GM18520 (cell line): ENCODE measurements around the gene PLEKHM3.

Experiments
- ATAC-seq: cut with Tn5 transposase; IDR thresholded peaks from one replicate; pipeline ENCODE4 v1.9.1; 2021; ENCODE audit not compliant: unreplicated experiment

PLEKHM3 gene

GRCh38 chr2:207805566-207806226, 219.6 kb downstream of the PLEKHM3 start:
- ATAC-seq: no peak

DNA sequence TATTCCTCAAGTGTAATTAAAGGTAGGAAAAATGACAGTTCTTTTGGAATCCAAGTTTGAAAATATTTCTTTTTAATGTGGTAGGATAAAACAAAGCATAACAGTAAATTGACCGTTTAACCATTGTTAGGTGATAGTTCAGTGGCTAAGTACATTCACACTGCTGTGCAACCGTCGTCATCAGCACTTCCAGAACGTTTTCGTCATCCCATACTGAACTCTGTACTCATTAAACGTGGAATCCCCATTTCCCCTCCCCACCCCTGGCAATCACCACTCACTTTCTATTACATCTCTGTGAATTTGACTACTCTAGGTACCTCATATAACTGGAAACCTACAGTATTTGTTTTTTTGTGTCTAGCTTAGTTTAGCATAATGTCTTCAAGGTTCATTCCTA, 222.7 kb downstream of the PLEKHM3 start:
- ATAC-seq: no peak

DNA sequence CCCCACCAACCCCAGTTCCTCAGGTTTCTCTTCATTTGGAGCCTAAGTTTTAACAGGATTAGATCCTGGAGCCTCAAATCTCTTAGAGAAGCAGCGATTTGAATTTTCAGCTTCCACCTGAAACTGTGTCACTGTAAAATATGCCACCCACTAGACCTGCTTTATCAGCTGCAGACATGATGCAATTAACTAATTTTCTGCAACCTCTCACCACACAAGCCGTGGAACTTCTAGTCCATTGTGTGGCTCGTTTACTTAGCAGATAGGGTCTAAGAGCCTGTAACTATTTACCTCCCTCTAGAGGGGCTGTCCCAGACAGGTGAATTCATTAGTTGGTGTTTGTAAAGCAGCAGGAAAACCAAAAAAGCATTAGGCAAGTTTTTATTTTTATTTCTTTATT, 224.1 kb downstream of the PLEKHM3 start:
- no peak for ATAC-seq

DNA sequence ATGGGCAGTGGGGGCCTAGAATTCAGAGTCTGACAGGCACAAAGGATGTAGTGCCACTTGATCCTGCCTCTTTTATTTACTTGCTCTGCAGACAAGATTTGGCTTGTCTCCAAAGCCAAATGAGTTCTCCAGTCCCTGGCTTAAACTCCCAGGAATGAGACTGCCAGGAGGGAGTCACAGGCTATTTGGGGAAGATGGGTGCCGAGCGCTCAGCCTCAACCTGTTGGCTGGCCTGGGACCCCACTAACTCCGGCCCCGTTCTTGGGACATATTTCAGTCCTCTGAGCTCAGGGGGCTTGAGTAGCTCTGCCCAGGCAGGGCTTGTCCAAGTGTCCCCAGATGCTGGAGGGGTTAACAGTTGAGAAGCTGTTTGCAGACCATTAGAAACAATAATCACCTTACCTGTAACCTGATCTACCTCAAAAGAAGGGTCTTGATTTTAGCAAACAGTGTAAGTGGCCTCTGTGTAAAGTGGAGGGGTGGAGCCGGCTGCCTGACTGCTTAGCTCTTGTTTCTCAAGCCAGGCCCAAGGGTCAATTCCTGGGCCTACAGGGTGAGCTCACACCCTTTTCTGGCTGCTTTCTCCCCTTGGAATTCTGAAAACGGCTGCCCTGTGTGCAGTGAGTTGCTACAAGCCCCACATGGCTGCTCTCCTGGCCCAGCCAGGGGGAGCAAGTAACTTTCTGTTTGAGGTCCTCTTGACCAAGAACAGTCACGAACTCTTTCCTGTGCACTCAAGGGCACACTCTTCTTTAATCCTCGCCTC, 228.6 kb downstream of the PLEKHM3 start:
- ATAC-seq: no peak

DNA sequence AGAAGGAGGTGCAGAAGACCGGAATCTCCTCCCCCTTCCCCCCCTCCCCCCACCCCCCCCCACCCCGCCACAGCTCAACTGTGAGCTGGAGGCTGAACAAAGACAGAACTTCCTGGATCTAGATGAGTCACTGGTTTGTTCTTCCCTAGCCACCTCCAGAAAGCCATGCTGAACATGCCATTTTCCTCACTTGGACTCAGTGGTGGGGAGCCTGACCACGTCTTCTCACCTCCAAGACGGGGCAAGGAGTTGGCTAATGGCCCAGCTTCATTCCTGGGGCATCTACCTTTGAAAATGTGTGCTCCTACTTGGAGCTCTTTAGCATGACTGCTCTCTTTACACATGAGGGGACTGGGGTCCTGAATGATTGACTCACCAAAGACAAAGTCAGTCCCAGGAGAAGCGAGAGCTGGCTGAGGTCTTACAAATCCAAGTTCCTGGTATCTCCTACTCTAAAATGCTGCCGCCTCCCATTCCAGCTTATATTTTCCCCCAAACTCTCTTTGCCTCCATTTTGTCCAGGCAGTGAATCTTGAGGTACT, 233.0 kb downstream of the PLEKHM3 start:
- ATAC-seq: no peak

DNA sequence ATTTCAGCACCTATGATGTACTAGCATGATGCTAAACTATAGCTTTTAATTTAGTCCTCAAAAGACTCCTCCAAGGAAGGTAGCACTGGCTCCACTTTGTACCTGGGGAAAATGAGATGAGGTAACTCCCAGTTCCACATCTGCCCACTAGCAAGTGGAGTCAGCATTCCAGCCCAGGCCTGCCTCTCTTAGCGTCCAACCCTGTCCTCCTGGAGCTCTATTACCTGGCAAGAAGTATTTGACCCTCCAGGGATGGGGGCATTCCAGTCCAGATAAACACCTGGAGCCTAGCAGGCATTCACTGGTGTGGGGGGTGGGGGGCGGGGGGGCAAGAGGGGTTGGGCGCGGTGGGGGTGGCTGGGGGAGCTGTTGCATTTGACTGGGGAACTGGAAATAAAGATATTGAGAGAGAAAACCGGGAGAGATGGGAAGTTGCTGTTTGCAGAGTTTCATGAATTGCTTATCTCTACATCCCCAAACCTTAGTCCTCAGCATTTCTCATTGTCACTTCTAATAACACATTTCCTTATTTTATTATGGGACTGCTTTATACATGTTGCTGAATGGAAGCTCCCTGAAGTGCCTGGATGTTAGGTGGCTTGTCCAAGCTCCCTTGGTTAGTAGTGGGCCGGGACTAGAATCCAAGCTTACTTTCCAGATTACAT, 233.6 kb downstream of the PLEKHM3 start:
- no peak for ATAC-seq

DNA sequence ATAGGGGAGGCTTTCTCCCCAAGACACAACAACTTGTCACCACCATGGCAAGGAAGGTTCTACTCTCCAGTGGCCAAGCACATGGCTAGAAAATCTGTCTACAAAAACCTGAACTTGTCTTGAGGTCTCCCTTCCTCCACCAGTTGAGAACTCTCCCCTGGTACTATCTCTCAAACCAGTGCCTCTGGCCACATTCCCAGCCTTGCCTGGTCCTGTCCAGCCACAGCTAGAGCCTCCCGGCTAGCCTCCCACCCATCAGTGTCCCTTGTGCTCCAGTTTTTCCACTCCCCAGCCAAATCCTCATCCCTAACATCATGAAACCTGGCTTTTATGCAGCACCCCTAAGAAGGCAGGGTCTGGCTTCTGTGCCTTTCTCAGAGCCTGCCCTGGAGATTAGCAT, 234.4 kb downstream of the PLEKHM3 start:
- ATAC-seq: no peak

- no peak for ATAC-seq
These were observed 237.5 kb downstream of the PLEKHM3 start for GRCh38 chr2:207787800-207788199.

GRCh38 chr2:207787017-207787416, 238.3 kb downstream of the PLEKHM3 start:
- ATAC-seq: no peak

DNA sequence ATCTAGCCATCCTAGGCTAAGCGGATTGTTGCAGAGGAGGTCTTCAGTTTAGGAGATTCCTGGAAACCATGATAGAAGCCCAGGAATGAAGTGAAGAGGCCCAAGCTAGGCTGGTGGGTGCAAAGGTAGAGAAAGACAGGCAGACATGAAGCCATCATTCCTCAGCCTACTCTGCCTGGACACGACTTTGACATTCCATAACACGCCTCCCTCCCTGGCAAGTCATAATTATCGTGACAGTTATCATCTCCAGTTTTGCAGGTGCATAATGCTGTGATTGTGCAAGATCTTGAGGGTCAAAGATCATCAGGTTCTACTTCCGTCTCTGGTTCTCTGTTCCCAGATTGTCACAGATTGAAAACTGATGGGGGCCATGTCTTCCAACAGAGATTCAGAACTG, 240.4 kb downstream of the PLEKHM3 start:
- no peak for ATAC-seq

GRCh38 chr2:207783514-207783913, 241.8 kb downstream of the PLEKHM3 start:
- ATAC-seq: no peak

- ATAC-seq: no peak
These were observed 242.9 kb downstream of the PLEKHM3 start for GRCh38 chr2:207782238-207783030.

- ATAC-seq: no peak
These were observed 245.8 kb downstream of the PLEKHM3 start for GRCh38 chr2:207779523-207779922.

DNA sequence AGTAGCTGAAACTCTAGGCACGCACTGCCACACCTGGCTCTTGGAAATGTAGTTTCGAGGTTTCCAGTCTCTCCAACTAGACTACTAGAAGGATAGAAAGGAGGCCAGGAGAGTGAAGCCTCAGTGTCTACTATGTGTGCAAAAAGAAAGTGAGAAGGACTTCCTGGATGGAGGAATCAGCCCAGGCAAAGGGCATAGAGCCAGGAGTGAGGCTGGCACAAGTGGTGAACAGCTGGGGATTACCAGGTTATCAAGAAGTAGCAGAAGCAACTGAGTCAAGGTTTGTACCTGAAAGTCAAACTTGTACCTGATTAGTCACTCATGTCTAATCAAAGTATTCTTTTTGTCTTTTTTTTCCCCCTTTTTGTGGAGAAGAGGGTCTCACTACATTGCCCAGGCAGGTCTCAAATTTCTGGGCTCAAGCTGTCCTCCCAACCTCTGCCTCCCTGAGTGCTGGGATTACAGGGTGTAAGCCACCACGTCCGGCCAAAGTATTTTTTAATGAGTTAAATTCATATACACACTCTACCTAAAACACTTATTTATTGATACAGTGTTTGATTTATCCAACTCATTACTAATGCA, 246.9 kb downstream of the PLEKHM3 start:
- ATAC-seq: no peak

DNA sequence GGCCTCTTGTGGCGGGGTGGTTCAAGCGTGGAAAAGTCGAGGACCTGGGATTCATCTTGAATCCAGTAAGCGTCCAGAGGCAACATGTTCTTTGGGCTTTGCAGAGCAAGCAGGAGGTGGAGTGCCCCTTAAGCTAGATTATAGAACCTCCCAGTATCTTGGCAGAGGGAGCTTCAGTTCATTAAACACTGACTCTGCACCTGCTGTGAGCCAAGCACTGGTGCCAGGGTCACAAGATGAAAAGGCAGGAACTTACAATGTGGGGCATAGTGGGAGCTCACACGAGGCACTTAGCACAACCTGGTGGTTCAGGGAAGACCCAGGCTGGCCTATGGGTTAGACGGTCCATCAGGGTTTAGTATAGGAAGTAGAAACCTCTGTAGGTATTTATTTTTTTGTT, 248.2 kb downstream of the PLEKHM3 start:
- ATAC-seq: no peak

DNA sequence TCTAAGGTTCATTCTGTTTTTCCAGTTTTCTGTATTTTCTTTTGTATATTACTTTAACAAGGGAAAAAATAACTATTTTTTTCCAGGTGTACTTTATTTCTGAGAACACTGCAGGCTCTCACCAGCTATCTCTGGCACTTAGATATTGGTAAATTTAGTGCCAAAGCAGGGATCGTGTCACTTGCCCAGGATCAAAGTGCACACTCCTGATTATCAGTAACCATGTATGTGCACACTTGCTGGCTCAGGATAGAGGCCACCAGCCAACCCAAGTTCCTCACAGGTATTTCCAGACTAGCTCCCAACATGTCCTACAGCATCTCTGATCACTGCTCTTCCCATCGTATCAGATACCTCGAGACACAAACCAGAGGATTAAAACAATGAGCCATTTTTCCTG, 249.9 kb downstream of the PLEKHM3 start:
- no peak for ATAC-seq

GRCh38 chr2:207772844-207773205, 252.5 kb downstream of the PLEKHM3 start:
- ATAC-seq: no peak

DNA sequence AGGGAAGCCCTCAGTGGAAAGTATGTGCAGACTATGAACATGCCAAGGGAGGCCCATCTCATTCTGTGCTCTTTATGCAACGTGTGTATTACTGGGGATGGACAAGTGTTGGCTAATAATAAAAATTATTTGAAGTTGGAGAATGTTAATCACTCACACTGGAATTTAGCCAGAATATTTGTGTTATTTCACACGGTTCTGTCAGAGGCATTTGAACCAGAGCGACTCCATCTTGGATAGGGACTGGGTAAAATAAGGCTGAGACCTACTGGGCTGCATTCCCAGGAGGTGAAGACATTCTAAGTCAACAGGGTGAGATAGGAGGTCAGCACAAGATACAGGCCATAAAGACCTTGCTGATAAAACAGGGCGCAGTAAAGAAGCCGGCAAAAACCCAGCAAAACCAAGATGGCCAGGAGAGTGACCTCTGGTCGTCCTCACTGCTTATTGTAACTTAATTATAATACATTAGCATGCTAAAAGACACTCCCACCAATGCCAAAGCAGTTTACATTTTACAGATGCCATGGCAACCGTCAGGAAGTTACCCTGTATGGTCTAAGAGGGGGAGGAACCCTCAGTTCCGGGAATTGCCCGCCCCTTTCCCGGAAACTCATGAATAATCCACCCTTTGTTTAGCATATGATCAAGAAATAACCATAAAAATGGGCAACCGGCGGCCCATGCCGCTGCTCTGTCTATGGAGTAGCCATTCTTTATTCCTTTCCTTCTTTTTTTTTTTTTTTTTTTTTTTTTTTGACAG, 253.1 kb downstream of the PLEKHM3 start:
- ATAC-seq: no peak

DNA sequence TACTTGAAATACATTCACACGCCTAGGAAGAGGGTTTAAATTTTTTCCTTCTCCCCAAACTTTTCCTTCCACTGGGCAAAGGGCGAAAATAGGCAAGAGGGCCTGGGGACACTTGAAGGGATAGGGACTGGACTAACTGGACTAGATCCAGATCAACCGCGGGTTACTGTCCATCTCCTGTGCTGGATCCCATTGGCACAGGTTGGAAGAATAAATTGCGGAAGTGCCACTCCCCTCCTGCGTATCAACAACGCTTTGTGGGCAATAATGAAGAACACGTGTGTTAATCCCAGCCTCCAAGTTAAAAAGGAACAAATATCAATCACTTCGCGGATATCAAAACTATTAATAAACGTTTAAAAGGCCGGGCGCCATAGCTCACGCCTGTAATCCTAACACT, 253.9 kb downstream of the PLEKHM3 start:
- no peak for ATAC-seq
